Measurements from ENCODE around the gene USP17L26. TPM values are rescaled to one million over a fixed set of nuclear protein-coding genes. Genes with fewer than 3 reads are reported as not detected.
"Not testable (repeated sequence)": the region's sequence is repeated elsewhere in the genome, so short reads cannot be mapped to it uniquely, and the experiment has no call there.

Gene USP17L26
- total RNA-seq, 1 donor, result not detected

- DNase-seq (ENCODE audit: insufficient read length, low spot score, missing footprints); H3K4me2 ChIP-seq (ENCODE audit: insufficient read depth, low read length); H2AFZ ChIP-seq (ENCODE audit: low read length); H3K4me1 ChIP-seq (ENCODE audit: insufficient read depth, low read length); H3K27me3 ChIP-seq (ENCODE audit: insufficient read depth, low read length); H3K27ac ChIP-seq (ENCODE audit: low read depth, low read length); H3K9me3 ChIP-seq (ENCODE audit: low read depth, low read length); H4K20me1 ChIP-seq (ENCODE audit: insufficient read depth, low read length); H3K36me3 ChIP-seq (ENCODE audit: insufficient read depth, low read length); H3K4me3 ChIP-seq (ENCODE audit: insufficient read depth, low read length); H3K79me2 ChIP-seq (ENCODE audit: insufficient read depth, low read length): not testable (repeated sequence)
Observed at GRCh38 chr4:9353338-9353737, 18.9 kb downstream of the USP17L26 start, which contains the start of gene USP17L29. TSS of gene USP17L29 (plus strand) at chr4:9353638. CDS start at chr4:9353638, 0 bp downstream.

GRCh38 chr4:9362829-9363228, 28.4 kb downstream of the USP17L26 start, which contains the start of gene USP17L30:
TSS of gene USP17L30 (plus strand) at chr4:9363129. CDS start at chr4:9363129, 0 bp downstream.
- not testable (repeated sequence) for H4K20me1 ChIP-seq (ENCODE audit: insufficient read depth, low read length); H3K9me3 ChIP-seq (ENCODE audit: low read depth, low read length); DNase-seq (ENCODE audit: insufficient read length, low spot score, missing footprints); H3K79me2 ChIP-seq (ENCODE audit: insufficient read depth, low read length); H3K27ac ChIP-seq (ENCODE audit: low read depth, low read length); H3K4me3 ChIP-seq (ENCODE audit: insufficient read depth, low read length); H3K27me3 ChIP-seq (ENCODE audit: insufficient read depth, low read length); H3K36me3 ChIP-seq (ENCODE audit: insufficient read depth, low read length); H2AFZ ChIP-seq (ENCODE audit: low read length); H3K4me2 ChIP-seq (ENCODE audit: insufficient read depth, low read length); H3K4me1 ChIP-seq (ENCODE audit: insufficient read depth, low read length)

GRCh38 chr4:9379881-9380280, 45.4 kb downstream of the USP17L26 start:
- H2AFZ ChIP-seq (ENCODE audit: low read length), result not testable (repeated sequence)

GRCh38 chr4:9381012-9381534, 46.6 kb downstream of the USP17L26 start:
- H3K4me2 ChIP-seq (ENCODE audit: insufficient read depth, low read length), result not testable (repeated sequence)

More at GRCh38 chr4:9379881-9380280, 45.4 kb downstream of the USP17L26 start:
- H3K79me2 ChIP-seq (ENCODE audit: insufficient read depth, low read length); H3K27ac ChIP-seq (ENCODE audit: low read depth, low read length); H4K20me1 ChIP-seq (ENCODE audit: insufficient read depth, low read length); H3K9me3 ChIP-seq (ENCODE audit: low read depth, low read length); H3K27me3 ChIP-seq (ENCODE audit: insufficient read depth, low read length); H3K4me1 ChIP-seq (ENCODE audit: insufficient read depth, low read length); H3K4me2 ChIP-seq (ENCODE audit: insufficient read depth, low read length); H3K4me3 ChIP-seq (ENCODE audit: insufficient read depth, low read length); H3K36me3 ChIP-seq (ENCODE audit: insufficient read depth, low read length): not testable (repeated sequence)
- peak; percentile 2 for DNase-seq (ENCODE audit: insufficient read length, low spot score, missing footprints)

GRCh38 chr4:9384126-9384525, 49.7 kb downstream of the USP17L26 start:
- DNase-seq (ENCODE audit: insufficient read length, low spot score, missing footprints), result no peak
- Histone ChIP-seq H3K27me3 (ENCODE audit: insufficient read depth, low read length) (no peaks in the 10 kb centered on the region), H3K4me3 (ENCODE audit: insufficient read depth, low read length) (no peak overlapping the region), H3K4me2 (ENCODE audit: insufficient read depth, low read length) (no peak overlapping the region), H2AFZ (ENCODE audit: low read length) (no peak overlapping the region), H4K20me1 (ENCODE audit: insufficient read depth, low read length) (no peaks in the 10 kb centered on the region), H3K27ac (ENCODE audit: low read depth, low read length) (no peak overlapping the region), H3K9me3 (ENCODE audit: low read depth, low read length) (no peaks in the 10 kb centered on the region), H3K79me2 (ENCODE audit: insufficient read depth, low read length) (no peaks in the 10 kb centered on the region), H3K4me1 (ENCODE audit: insufficient read depth, low read length) (no peaks in the 10 kb centered on the region), H3K36me3 (ENCODE audit: insufficient read depth, low read length) (no peaks in the 10 kb centered on the region)
- TF ChIP-seq CTCF (IDR thresholded peaks at IDR 0.05; ENCODE audit: extremely low read depth, low read depth, low read length), result no peak

More at GRCh38 chr4:9381012-9381534, 46.6 kb downstream of the USP17L26 start:
- not testable (repeated sequence) for H4K20me1 ChIP-seq (ENCODE audit: insufficient read depth, low read length); H3K27ac ChIP-seq (ENCODE audit: low read depth, low read length); H3K79me2 ChIP-seq (ENCODE audit: insufficient read depth, low read length); H3K4me1 ChIP-seq (ENCODE audit: insufficient read depth, low read length); H3K36me3 ChIP-seq (ENCODE audit: insufficient read depth, low read length); H3K27me3 ChIP-seq (ENCODE audit: insufficient read depth, low read length); H3K9me3 ChIP-seq (ENCODE audit: low read depth, low read length)
- Histone ChIP-seq H3K4me3 (ENCODE audit: insufficient read depth, low read length) (peak overlapping the region; percentile 39), H2AFZ (ENCODE audit: low read length) (peak overlapping the region; percentile 47)
- peak; percentile 22 for DNase-seq (ENCODE audit: insufficient read length, low spot score, missing footprints)

Other genes with a start within 250 kb of the USP17L26 start
- not detected in 2 replicates for gene FAM90A26, start 164.2 kb upstream of the USP17L26 start, total RNA-seq
- gene USP17L10, start 124.0 kb upstream of the USP17L26 start, total RNA-seq, result not detected in 2 replicates
- not detected in 2 replicates for gene USP17L11, start 119.3 kb upstream of the USP17L26 start, total RNA-seq
- gene USP17L12, start 114.5 kb upstream of the USP17L26 start, total RNA-seq, result not detected in 2 replicates
- not detected in 2 replicates for gene USP17L13, start 109.8 kb upstream of the USP17L26 start, total RNA-seq
- not detected in 2 replicates for gene USP17L15, start 100.3 kb upstream of the USP17L26 start, total RNA-seq
- not detected in 2 replicates for gene USP17L17, start 90.8 kb upstream of the USP17L26 start, total RNA-seq
- gene USP17L18, start 86.0 kb upstream of the USP17L26 start, total RNA-seq, result not detected in 2 replicates
- gene USP17L19, start 81.3 kb upstream of the USP17L26 start, total RNA-seq, result not detected in 2 replicates
- not detected in 2 replicates for gene USP17L20, start 76.5 kb upstream of the USP17L26 start, total RNA-seq
- gene USP17L21, start 71.8 kb upstream of the USP17L26 start, total RNA-seq, result not detected in 2 replicates
- not detected in 2 replicates for gene USP17L22, start 67.0 kb upstream of the USP17L26 start, total RNA-seq
- not detected in 2 replicates for gene USP17L24, start 9.5 kb upstream of the USP17L26 start, total RNA-seq
- not detected in 2 replicates for gene USP17L25, start 4.7 kb upstream of the USP17L26 start, total RNA-seq
- gene USP17L5, start 4.7 kb downstream of the USP17L26 start, total RNA-seq, result not detected in 2 replicates
- gene USP17L27, start 9.5 kb downstream of the USP17L26 start, total RNA-seq, result not detected in 2 replicates
- not detected in 2 replicates for gene USP17L28, start 14.2 kb downstream of the USP17L26 start, total RNA-seq
- gene USP17L29, start 19.0 kb downstream of the USP17L26 start, total RNA-seq, result not detected in 2 replicates
- not detected in 2 replicates for gene USP17L30, start 28.5 kb downstream of the USP17L26 start, total RNA-seq
- not detected in 2 replicates for gene DEFB131A, start 109.8 kb downstream of the USP17L26 start, total RNA-seq